ENCODE results near the gene FAAP100. TPM values are rescaled to one million over a fixed set of nuclear protein-coding genes. Genes with fewer than 3 reads are reported as not detected.

FAAP100 gene
- polyA plus RNA-seq, 1 donor (not counting 4 experiments of a cell fraction or from before 2014, with no cell fraction given): 3.8 TPM

DNA sequence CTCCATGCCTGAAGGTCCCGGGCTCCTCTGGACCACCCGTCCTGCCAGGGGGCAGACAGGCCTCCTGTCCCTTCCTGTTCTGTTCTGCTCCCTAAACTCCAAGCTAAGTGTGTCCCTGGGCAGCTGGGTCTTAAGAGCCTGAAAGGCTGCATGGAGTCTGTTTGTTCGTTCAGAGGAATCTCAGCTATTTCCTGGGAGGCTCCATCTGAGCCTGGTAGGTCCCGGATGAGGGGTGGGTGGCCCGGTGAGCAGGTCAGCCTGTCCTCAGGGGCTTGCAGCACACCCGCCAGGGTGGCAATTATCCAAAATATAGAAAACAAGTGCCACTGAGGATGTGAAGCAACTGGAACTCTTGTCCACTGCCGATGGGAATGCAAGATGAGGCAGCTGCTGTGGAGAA is 52.1 kb downstream of the FAAP100 start:
- Histone ChIP-seq H3K36me3 (ENCODE audit: control insufficient read depth in 2 of 2, extremely low read depth in 1 of 2, insufficient read depth in 2 of 2, low read length in 2 of 2) (no peaks in the 10 kb centered on the region), H3K9me1 (ENCODE audit: control insufficient read depth, extremely low read depth, insufficient read depth, low read length) (no peaks in the 10 kb centered on the region), H2AFZ (ENCODE audit: control insufficient read depth, low read length) (no peak overlapping the region), H3K27me3 (ENCODE audit: control insufficient read depth, extremely low read depth, insufficient read depth, low read length) (peaks cover 23% of the 10 kb centered on the region), H3K27ac (ENCODE audit: control insufficient read depth, insufficient read depth, low read length) (no peak overlapping the region), H3K9ac (ENCODE audit: control insufficient read depth, extremely low read depth, insufficient read depth, low read length) (no peak overlapping the region), H4K20me1 (ENCODE audit: control insufficient read depth, extremely low read depth, insufficient read depth, low read length) (no peaks in the 10 kb centered on the region), H3K4me1 (ENCODE audit: control insufficient read depth, extremely low read depth, insufficient read depth, low read length) (no peaks in the 10 kb centered on the region), H3K4me2 (ENCODE audit: control insufficient read depth, extremely low read depth, insufficient read depth, low read depth, low read length) (no peak overlapping the region), H3K79me2 (ENCODE audit: control insufficient read depth, insufficient read depth, low read length) (no peaks in the 10 kb centered on the region), H3K4me3 (ENCODE audit: control insufficient read depth in 2 of 3, extremely low read depth in 1 of 3, insufficient read depth in 2 of 3, low read depth in 1 of 3, low read length in 3 of 3) (no peak overlapping the region), H3K9me3 (ENCODE audit: control insufficient read depth, low read depth, low read length) (no peaks in the 10 kb centered on the region)
- DNase-seq (ENCODE audit: low read depth, low spot score) (no peak), FAIRE-seq (no peak)
- dilution Hi-C loops (cut with MboI; ENCODE audit: extremely low pct_ligation_motif_present, low sequenced_read_pairs): no loop called here
- TF ChIP-seq, protein P1, sequence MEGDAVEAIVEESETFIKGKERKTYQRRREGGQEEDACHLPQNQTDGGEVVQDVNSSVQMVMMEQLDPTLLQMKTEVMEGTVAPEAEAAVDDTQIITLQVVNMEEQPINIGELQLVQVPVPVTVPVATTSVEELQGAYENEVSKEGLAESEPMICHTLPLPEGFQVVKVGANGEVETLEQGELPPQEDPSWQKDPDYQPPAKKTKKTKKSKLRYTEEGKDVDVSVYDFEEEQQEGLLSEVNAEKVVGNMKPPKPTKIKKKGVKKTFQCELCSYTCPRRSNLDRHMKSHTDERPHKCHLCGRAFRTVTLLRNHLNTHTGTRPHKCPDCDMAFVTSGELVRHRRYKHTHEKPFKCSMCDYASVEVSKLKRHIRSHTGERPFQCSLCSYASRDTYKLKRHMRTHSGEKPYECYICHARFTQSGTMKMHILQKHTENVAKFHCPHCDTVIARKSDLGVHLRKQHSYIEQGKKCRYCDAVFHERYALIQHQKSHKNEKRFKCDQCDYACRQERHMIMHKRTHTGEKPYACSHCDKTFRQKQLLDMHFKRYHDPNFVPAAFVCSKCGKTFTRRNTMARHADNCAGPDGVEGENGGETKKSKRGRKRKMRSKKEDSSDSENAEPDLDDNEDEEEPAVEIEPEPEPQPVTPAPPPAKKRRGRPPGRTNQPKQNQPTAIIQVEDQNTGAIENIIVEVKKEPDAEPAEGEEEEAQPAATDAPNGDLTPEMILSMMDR (optimal IDR thresholded peaks at IDR 0.05 in 1 of 3, IDR thresholded peaks at IDR 0.05 in 1 of 3, conservative IDR thresholded peaks at IDR 0.05 in 1 of 3; ENCODE audit: extremely low read depth in 1 of 3, insufficient read depth in 2 of 3, low read length in 3 of 3): no peak
- TF ChIP-seq EZH2 (IDR thresholded peaks at IDR 0.05; ENCODE audit: low read length): no peak

DNA sequence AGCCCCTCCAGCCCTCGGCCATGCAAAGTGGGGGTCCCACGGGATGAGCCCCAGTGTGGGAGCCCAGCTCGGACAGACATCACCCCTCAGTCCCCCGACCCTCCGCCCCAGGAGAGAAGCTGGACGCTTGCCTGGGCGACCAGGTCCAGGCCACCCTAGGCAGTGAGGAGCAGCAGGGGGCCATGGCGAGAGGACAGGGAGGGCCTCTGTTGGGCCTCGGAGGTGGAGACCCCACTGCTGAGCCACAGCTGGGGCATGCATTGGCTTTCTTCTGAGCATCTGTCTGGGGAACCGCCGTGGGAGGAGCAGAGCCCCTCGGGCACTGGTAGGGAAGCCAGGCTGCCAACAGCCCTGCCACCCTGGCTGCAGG is 52.6 kb downstream of the FAAP100 start:
- dilution Hi-C loops (cut with MboI; ENCODE audit: extremely low pct_ligation_motif_present, low sequenced_read_pairs): no loop called here
- H3K9me3 ChIP-seq (ENCODE audit: control insufficient read depth, low read depth, low read length): no peaks in the 10 kb centered on the region
- H3K9ac ChIP-seq (ENCODE audit: control insufficient read depth, extremely low read depth, insufficient read depth, low read length): no peak overlapping the region
- peaks cover 28% of the 10 kb centered on the region for H3K27me3 ChIP-seq (ENCODE audit: control insufficient read depth, extremely low read depth, insufficient read depth, low read length)
- no peak overlapping the region for H2AFZ ChIP-seq (ENCODE audit: control insufficient read depth, low read length)
- no peak for FAIRE-seq
- H3K4me3 ChIP-seq (ENCODE audit: control insufficient read depth in 2 of 3, extremely low read depth in 1 of 3, insufficient read depth in 2 of 3, low read depth in 1 of 3, low read length in 3 of 3): no peak overlapping the region
- no peak overlapping the region for H3K27ac ChIP-seq (ENCODE audit: control insufficient read depth, insufficient read depth, low read length)
- H3K36me3 ChIP-seq (ENCODE audit: control insufficient read depth in 2 of 2, extremely low read depth in 1 of 2, insufficient read depth in 2 of 2, low read length in 2 of 2): no peaks in the 10 kb centered on the region
- H4K20me1 ChIP-seq (ENCODE audit: control insufficient read depth, extremely low read depth, insufficient read depth, low read length): no peaks in the 10 kb centered on the region
- no peaks in the 10 kb centered on the region for H3K79me2 ChIP-seq (ENCODE audit: control insufficient read depth, insufficient read depth, low read length)
- H3K4me1 ChIP-seq (ENCODE audit: control insufficient read depth, extremely low read depth, insufficient read depth, low read length): no peaks in the 10 kb centered on the region
- H3K4me2 ChIP-seq (ENCODE audit: control insufficient read depth, extremely low read depth, insufficient read depth, low read depth, low read length): no peak overlapping the region
- no peaks in the 10 kb centered on the region for H3K9me1 ChIP-seq (ENCODE audit: control insufficient read depth, extremely low read depth, insufficient read depth, low read length)
- TF ChIP-seq, protein P1 (optimal IDR thresholded peaks at IDR 0.05 in 1 of 3, IDR thresholded peaks at IDR 0.05 in 1 of 3, conservative IDR thresholded peaks at IDR 0.05 in 1 of 3; ENCODE audit: extremely low read depth in 1 of 3, insufficient read depth in 2 of 3, low read length in 3 of 3): no peak
- TF ChIP-seq EZH2 (IDR thresholded peaks at IDR 0.05; ENCODE audit: low read length): no peak
- DNase-seq (ENCODE audit: low read depth, low spot score): no peak
